GM12864 (cell line): Measurements from ENCODE around the gene TMEM131L.
"Not testable (repeated sequence)": the region's sequence is repeated elsewhere in the genome, so short reads cannot be mapped to it uniquely, and the experiment has no call there.

Experiments
- DNase-seq: peaks from one replicate; pipeline ENCODE4 v3.0.0-alpha.2; 2011; ENCODE audit warnings: low read depth
- H3K4me3 ChIP-seq: 2 replicates; pipeline ENCODE4 v1.5.1; 2011; ENCODE audit warnings: mild to moderate bottlenecking, low read depth, low read length, control low read depth
- TF ChIP-seq, protein P1 (sequence below): IDR thresholded peaks from 2 replicates; pipeline ENCODE4 v1.5.1; 2011; ENCODE audit warnings: low read depth, mild to moderate bottlenecking, moderate library complexity, low read length, control low read depth, inconsistent platforms; ENCODE audit errors: missing control alignments

TMEM131L gene

DNA sequence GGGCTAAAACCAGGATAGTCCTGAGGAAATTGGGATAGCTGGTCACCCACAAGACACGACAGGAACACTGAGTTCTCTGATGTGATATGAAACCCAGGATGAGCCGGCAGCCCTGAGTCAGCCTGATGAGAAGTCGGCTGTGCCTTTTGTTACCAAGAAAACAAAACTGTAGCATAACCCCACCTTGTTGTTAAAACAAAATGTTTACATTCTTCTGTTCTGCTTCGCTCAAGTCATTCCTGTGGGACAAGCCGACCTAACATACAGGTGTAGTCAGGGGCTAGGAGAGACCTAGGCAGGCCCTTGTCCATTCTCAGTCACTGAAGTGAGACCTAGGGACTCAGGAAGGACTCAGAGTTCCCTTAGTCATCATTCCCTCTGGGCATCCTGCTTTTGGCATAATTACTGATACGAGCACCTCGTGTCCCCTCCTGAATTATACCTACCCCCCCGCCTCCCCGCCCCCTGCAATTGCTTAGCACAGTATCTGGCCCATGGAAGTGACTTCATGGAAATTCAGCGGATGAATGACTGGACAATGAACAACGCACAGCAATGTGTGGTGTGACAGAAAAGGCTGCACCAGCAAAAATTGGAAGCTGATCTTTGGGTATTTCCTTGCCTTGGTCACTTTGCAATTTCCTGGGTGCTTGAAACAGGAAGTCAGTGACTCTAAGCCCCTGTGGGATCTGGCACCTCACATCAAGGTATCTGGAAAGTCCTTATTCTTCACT, 186.1 kb downstream of the TMEM131L start:
- DNase-seq = no peak
- H3K4me3 ChIP-seq = no peak overlapping the region
- TF ChIP-seq, protein P1, sequence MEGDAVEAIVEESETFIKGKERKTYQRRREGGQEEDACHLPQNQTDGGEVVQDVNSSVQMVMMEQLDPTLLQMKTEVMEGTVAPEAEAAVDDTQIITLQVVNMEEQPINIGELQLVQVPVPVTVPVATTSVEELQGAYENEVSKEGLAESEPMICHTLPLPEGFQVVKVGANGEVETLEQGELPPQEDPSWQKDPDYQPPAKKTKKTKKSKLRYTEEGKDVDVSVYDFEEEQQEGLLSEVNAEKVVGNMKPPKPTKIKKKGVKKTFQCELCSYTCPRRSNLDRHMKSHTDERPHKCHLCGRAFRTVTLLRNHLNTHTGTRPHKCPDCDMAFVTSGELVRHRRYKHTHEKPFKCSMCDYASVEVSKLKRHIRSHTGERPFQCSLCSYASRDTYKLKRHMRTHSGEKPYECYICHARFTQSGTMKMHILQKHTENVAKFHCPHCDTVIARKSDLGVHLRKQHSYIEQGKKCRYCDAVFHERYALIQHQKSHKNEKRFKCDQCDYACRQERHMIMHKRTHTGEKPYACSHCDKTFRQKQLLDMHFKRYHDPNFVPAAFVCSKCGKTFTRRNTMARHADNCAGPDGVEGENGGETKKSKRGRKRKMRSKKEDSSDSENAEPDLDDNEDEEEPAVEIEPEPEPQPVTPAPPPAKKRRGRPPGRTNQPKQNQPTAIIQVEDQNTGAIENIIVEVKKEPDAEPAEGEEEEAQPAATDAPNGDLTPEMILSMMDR = no peak

DNA sequence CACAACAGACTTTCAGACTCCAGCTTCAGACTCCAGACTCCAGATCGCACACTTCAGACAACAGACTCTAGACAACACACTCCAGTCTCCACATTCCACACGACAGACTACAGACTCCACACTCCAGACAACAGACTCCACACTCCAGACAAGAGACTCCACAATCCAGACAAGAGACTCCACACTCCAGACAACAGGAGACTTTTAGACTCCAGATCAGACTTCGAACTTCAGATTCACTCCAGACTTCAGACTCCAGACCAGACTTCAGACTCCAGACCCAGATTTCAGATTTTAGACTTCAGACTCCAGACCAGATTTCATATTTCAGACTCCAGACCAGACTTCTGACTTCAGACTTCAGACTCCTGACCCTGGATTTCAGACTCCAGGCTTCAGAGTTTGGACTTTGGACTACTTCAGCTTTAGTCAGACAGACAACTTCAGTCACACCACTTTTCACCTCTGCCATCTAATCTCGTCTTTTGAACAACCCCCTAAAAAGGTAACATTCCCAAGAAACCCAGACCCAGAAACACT, 188.9 kb downstream of the TMEM131L start:
- no peak for DNase-seq
- TF ChIP-seq, protein P1 = no peak
- no peak overlapping the region for H3K4me3 ChIP-seq

DNA sequence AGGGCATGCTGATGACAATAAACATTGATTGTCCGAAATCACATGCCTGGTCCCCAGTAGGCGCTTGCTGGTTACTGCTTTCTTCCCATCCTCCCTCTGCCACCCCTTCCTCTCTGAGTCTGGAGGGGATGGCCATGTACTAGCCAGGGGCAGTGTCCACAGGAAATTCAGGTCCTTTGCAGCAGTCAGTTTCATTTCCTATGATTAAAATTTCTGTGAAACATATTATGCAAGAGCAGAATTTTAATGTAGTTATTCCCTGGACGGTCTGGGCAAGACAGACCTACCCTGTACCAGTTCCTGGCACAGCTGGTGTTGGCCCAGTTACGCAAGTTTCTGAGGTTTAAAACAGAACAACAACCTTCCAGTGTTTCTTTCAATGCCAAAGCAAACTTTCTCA, 189.8 kb downstream of the TMEM131L start:
- DNase-seq = no peak
- no peak overlapping the region for H3K4me3 ChIP-seq
- TF ChIP-seq, protein P1 = no peak

DNA sequence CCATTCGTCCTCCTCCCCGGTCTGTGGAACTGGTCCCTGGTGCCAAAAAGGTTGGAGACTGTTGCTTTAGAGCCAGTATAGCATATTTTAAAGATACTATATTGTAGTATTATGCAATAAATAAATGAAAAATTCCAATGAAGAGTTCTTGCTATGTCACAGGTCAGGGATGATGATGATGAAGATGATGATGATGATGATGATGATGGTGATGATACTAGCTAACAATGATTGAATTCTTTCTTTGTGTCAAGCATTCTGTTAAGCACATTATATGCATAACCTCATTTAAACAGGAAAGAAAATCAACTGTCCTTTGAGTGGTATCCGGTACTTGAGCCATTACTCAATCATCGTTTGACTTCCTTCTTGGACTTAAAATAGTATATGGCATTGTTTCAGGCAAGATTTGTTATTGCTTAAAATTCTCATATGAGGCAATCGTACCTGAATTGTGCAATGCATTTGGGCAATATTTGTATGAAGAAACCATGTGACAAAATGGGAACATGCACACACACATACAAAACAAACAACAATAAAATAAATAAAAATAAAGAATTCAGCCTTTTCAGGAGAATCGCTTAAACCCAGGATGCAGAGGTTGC, 195.2 kb downstream of the TMEM131L start:
- TF ChIP-seq, protein P1 = no peak
- H3K4me3 ChIP-seq = no peak overlapping the region
- DNase-seq = no peak

DNA sequence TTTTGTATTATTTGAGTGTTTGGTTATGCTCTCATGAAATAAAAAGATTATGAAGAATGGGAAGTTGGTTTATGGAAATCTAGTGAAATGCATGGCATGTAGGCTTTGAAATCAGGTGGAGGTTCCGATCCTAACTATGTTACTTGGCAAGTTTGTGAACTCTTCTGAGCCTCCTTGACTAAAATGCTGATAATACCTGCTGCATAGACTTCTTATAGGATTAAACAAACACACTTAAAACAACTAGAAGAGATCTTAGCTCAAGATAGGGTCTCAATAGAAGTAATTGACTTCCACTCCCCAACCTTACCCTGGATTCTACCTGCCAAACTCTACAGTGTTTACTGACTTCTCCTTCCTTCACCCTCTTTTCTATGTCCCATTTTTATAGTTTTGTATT, 195.7 kb downstream of the TMEM131L start:
- DNase-seq = no peak
- no peak overlapping the region for H3K4me3 ChIP-seq
- TF ChIP-seq, protein P1 = no peak

DNA sequence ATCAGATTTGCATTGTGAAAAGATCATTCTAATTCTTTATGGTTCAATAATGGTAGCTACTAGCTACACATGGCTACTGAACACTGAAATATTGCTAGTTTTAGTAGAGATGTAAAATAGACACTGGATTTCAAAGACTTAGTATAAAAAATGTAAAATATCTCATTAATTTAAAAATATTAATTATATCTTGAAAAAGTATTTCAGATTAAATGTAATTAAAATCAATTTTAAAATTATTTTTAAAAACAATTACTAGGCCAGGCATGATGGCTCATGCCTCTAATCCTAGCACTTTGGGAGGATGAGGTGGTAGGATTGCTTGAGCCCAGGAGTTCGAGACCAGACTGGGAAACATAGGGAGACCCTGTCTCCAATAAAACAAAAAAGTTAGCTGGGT, 197.5 kb downstream of the TMEM131L start:
- H3K4me3 ChIP-seq = no peak overlapping the region
- no peak for DNase-seq
- TF ChIP-seq, protein P1 = no peak

DNA sequence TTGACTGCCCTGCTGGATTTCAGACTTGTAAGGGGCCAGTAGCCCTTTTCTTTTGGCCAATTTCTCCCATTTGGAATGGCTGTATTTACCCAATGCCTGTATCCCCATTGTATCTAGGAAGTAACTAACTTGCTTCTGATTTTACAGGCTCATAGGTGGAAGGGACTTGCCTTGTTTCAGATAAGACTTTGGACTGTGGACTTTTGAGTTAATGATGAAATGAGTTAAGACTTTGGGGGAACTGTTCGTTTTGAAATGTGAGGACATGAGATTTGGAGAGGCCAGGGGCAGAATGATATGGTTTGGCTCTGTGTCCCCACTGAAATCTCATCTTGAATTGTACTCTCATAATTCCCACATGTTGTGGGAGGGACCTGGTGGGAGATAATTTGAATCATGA, 200.3 kb downstream of the TMEM131L start:
- DNase-seq, H3K4me3 ChIP-seq: not testable (repeated sequence)
